PC-9 (cell line): ENCODE measurements around the gene MECR.

Experiments
- EZH2 ChIP-seq: fragments of 200-600 bp; sonication (generic); IDR thresholded peaks from 2 replicates; pipeline ENCODE4 v1.8.0; 2017; ENCODE audit warnings: antibody characterized with exemption, low read depth
- TF ChIP-seq, protein P1 (sequence below): fragments of 200-600 bp; sonication (generic); conservative IDR thresholded peaks from 2 replicates; pipeline ENCODE4 v1.6.1; 2017; ENCODE audit warnings: mixed run types, antibody characterized with exemption, mild to moderate bottlenecking, moderate library complexity

DNA sequence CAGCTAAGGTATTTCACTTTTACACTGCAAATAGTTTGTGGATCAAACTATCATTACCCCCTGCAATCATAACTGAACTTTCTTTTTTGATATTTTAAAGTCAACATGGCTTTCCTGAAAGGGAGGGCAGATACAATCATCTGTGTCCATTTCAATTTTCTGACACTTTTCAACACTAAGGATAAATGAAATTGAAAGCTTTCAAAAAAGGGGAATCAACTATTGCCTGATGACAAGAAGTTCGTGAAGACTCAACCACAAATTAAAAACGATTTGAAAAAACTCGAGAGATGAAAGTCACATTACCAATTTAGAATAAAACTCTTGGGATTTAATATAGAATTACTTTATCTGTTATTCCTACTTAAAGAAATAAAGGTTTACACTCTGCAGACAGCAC is 60.8 kb downstream of the MECR start:
- TF ChIP-seq, protein P1, sequence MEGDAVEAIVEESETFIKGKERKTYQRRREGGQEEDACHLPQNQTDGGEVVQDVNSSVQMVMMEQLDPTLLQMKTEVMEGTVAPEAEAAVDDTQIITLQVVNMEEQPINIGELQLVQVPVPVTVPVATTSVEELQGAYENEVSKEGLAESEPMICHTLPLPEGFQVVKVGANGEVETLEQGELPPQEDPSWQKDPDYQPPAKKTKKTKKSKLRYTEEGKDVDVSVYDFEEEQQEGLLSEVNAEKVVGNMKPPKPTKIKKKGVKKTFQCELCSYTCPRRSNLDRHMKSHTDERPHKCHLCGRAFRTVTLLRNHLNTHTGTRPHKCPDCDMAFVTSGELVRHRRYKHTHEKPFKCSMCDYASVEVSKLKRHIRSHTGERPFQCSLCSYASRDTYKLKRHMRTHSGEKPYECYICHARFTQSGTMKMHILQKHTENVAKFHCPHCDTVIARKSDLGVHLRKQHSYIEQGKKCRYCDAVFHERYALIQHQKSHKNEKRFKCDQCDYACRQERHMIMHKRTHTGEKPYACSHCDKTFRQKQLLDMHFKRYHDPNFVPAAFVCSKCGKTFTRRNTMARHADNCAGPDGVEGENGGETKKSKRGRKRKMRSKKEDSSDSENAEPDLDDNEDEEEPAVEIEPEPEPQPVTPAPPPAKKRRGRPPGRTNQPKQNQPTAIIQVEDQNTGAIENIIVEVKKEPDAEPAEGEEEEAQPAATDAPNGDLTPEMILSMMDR = no peak
- TF ChIP-seq EZH2 = no peak
